GM19239 (cell line): ENCODE measurements around the gene F7.
"Not testable (repeated sequence)": the region's sequence is repeated elsewhere in the genome, so short reads cannot be mapped to it uniquely, and the experiment has no call there.

Experiments
- DNase-seq: peaks from one replicate; pipeline ENCODE4 v3.0.0; 2011; ENCODE audit warnings: low spot score; ENCODE audit not compliant: insufficient read length
- FAIRE-seq: peaks from 2 replicates; lab custom pipeline; 2011; peaks lifted over from hg19 to GRCh38; lab: Jason Lieb, UNC

F7 gene

DNA sequence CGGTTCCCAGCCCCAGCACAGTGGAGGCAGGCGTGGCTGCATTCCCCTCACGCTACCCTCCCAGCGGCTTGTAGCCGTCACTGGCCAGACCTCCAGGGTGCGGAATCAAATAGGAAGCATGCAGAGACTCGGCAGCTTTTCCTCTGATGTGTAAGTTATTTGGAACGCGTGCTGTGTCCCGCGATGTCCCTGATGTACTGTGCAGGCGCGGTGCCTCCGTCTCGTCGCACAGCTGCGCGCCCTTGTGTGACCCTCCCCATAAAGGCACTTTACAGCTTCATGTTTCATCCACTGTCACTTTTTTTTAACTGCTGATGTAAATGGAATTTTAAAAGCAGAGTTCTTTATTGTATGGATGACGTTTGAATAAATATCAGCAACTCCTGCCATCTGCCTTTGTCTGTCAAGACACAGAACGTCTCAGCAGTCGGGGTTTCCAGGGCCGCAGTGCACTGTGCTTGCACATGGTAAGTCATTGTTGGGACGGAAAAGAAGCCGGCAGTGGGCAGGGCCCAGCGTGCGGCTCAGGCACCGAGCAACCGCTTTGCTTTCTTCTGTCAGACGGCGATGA, 7.3 kb upstream of the F7 start:
- DNase-seq = no peak
- no peak for FAIRE-seq

DNA sequence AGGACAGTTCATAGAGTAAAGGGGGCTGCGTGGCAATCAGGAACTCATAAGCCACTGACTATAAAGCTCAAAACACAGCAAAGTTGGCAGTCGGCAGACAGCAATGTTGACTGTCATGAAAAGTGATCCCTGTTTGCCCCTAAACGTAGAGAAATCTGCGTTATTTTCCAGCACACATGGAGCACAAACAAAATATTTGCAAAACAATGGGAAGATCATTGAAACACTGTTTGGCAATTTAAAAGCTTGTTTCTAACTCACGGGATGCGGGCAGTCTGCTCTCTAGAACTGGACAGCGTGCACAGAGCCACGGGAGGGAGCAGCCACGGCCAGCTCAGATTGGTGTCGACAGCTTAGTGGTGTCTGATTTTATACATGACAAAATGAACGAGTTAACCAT, 6.4 kb upstream of the F7 start:
- no peak for FAIRE-seq
- no peak for DNase-seq

DNA sequence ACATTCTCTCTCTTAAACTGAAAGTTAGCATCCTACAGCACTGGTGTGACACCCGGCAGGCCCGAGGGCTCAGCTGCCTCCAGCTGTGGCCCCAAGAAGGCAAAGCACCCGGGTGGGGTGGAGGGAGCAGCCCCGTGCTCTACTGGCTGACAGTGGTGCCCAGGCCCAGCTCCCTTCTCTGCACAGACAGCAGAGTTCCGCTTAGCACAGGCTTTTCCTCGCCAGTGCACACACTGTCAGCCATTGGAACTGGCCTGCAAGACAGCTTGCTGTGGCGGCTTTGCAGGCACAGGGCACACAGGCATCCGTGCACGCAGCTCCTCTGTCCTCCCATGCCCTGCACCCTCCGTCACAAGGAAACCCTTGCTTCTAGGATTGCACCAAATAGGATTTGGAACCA, 3.3 kb upstream of the F7 start:
- not testable (repeated sequence) for FAIRE-seq, DNase-seq

DNA sequence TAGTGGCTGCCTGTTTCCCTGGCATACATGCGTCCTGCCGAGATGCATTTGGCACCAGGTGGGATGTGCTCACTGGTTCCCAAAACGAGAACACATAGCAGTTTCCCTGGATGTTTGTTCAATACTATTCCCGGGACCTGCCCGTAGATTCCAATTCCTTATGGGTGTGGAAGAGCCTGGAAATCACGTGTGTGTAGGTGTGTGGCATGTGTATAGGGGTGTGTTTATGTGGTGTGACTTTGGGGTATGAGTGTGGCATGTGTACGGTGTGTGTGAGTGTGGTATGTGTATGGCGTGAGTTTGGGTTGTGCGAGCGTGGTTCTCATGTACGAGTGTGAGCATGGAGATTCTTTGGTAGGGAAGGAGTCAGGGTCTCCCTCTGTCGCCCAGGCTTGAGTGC, 2.9 kb upstream of the F7 start:
- no peak for DNase-seq
- no peak for FAIRE-seq

DNA sequence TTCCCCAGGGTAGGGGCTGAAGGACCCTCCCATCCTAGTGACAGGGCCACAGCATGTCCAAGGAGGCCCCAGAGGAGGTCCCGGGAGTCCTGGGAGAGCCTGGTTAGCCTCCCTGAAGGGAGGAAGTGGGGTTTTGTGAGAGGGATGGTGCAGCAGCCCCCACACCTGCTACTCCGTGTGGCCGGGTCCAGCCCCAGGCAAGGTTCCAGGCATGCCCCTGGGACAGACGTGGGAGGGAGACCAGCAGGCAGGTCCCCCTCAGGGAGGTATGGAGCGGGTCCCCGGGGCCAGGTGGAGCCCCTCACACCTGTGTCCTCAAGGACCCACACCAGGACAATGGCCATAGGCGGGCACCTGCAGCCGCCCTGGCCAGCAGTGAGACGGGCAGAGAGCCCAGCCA, 1.9 kb upstream of the F7 start:
- FAIRE-seq (no peak), DNase-seq (no peak)

DNA sequence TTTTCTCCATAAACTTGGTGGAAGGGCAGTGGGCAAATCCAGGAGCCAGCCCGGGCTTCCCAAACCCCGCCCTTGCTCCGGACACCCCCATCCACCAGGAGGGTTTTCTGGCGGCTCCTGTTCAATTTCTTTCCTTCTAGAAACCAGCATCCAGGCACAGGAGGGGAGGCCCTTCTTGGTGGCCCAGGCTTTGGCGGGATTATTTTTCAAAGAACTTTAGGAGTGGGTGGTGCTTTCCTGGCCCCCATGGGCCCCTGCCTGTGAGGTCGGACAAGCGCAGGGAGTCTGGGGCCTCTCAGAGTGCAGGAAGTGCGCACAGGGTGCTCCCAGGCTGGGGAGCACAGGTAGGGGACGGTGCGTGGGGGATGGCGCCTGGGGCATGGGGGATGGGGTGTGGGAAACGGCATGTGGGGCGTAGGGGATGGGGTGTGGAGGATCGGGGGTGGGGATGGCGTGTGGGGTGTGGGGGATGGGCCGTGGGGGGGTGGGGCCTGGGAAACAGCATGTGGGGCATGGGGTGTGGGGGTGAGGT, 396 bp downstream of the F7 start:
- DNase-seq (no peak), FAIRE-seq (no peak)

DNA sequence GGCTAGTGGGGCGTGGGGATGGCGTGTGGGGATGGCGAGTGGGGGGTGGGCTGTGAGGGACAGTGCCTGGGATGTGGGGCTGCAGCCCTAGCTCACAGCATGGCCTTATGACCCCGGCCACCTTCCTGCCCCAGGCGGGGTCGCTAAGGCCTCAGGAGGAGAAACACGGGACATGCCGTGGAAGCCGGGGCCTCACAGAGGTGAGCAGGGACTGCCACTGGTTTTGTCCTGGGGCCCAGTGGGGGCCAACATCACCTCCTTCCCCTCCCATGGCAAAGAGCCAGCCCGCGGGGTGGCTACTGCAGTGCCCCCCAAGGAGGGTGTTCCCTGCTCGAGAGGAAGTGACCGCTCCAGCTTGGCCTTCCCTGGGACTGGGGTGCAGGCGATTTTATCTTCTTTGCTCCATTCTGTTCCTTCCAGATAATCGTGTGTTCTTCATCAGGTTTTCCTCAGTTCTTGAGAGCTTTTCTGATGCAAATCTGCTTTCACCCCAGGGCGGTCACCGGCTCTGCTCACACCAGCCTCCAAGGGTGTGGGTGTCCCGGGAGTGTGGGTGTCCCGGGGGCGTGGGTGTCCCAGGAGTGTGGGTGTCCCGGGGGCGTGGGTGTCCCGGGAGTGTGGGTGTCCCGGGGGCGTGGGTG, 1.2 kb downstream of the F7 start:
- no peak for DNase-seq
- FAIRE-seq = no peak

DNA sequence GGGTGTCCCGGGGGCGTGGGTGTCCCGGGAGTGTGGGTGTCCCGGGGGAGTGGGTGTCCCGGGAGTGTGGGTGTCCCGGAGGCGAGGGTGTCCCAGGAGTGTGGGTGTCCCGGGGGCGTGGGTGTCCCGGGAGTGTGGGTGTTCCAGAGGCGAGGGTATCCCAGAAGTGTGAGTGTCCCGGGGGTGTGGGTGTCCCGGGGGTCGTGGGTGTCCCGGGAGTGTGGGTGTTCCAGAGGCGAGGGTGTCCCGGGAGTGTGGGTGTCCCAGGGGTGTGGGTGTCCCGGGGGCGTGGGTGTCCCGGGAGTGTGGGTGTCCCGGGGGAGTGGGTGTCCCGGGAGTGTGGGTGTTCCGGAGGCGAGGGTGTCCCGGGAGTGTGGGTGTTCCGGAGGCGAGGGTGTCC, 2.9 kb downstream of the F7 start:
- not testable (repeated sequence) for FAIRE-seq, DNase-seq

DNA sequence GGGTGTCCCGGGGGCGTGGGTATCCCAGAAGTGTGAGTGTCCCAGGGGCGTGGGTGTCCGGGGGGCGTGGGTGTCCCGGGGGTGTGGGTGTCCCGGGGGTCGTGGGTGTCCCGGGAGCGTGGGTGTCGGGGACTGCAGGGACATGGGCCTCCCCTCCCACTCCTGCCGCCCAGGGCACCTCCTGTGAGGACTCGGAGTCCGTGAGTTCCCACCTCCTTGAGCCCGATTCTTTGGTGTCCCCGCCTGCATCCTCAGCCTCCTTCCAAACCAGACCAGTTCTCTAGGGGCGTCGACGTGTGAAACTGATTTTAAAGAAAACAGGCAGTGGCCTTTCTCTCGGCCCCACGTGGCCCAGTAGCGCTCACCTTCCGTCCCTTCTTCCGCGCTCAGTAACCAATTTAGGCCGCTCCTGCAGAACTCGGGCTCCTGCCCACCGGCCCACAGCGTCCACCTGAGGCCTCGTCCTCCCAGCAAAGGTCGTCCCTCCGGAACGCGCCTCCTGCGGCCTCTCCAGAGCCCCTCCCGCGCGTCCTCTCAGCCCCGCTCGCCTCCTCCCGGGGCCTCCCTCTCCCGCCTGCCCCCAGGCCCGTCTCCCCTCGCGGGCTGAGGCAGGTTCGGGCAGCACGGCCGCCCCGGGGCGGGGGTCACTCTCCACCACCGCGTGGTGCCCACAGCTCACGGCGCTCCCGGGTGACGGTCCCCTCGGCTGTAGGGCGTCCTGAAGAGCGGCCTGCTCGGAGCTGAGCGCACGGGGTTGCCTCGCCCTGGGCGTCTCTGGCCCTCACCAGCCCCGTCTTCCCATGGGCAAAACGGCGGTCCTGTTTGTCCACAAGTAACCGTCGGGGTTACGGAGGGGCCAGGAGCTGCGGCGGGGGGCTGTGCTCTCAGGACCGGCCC, 3.8 kb downstream of the F7 start:
- no peak for FAIRE-seq
- DNase-seq = no peak

DNA sequence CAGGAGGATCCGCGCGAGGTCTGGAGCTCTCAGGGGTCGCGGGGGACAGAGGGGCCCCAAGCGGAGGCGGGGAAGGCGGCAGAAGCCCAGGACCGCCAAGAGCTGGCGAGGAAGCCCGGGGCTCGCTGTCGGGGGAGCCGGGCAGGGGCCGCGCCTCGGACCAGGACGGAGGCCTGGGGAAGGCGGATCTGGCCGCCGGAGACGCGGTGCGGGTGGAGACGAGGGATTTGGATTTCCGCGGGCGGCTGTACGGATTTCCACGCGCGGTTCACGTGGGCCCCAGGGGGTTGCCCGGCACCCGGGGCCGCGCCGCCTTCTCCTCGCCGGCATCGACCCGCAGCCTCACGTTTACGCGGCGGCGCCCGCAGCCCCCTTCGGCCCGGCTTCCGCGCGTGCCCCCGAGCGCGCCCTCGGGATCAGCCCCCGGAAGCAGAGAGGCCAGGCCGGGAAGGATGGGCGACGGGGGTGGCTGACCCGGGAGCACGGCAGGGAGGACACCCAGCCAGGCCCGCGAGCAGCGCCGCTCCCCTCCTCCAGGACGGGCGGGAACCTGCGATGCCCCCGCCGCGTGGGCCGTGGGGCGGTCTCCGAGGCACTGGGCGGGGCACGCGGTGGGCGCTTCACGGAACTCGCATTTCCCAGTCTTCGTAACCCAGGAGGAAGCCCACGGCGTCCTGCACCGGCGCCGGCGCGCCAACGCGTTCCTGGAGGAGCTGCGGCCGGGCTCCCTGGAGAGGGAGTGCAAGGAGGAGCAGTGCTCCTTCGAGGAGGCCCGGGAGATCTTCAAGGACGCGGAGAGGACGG, 4.7 kb downstream of the F7 start:
- no peak for DNase-seq
- FAIRE-seq = no peak

DNA sequence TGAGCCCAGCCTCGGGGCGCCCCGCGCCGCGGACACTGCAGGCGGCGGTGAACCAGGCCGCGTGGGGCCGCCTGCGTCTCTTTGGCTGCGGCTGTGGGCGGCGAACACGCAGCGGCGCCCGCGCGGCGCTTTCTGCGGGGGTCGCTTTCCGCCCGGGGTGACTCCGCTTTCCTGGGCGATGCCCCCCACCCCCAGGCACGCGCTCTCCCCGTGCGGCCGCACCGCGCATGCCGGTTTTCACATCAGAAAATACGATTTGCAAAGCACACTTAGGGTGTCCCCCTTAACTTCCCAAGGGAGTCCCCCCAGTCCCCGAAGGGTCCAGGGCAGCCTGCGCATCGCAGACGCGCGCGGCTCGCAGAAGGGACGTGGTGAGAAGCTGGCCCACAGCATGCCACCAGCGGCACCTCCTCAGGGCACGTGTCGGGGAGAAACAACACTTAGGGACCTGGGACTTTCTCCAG, 5.3 kb downstream of the F7 start:
- DNase-seq (no peak), FAIRE-seq (no peak)

DNA sequence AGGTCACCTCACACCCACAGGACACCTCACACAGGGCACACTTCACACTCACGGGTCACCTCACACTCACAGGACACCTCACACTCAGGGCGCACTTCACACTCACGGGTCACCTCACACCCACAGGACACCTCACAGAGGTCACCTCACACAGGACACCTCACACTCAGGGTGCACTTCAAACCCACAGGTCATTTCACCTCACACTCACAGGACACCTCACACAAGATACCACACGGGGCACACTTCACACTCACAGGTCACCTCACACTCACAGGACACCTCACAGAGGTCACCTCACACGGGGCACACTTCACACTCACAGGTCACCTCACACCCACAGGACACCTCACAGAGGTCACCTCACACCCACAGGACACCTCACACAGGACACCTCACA, 6.2 kb downstream of the F7 start:
- not testable (repeated sequence) for DNase-seq, FAIRE-seq

DNA sequence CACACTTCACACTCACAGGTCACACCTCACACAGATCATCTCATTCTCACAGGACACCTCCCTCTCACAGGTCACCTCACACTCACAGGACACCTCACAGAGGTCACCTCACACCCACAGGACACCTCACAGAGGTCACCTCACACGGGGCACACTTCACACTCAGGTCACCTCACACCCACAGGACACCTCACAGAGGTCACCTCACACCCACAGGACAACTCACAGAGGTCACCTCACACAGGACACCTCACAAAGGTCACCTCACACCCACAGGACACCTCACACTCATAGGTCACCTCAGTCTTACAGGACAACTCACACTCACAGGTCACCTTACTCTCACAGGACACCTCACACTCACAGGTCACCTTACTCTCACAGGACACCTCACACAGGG, 6.9 kb downstream of the F7 start:
- FAIRE-seq, DNase-seq: not testable (repeated sequence)

DNA sequence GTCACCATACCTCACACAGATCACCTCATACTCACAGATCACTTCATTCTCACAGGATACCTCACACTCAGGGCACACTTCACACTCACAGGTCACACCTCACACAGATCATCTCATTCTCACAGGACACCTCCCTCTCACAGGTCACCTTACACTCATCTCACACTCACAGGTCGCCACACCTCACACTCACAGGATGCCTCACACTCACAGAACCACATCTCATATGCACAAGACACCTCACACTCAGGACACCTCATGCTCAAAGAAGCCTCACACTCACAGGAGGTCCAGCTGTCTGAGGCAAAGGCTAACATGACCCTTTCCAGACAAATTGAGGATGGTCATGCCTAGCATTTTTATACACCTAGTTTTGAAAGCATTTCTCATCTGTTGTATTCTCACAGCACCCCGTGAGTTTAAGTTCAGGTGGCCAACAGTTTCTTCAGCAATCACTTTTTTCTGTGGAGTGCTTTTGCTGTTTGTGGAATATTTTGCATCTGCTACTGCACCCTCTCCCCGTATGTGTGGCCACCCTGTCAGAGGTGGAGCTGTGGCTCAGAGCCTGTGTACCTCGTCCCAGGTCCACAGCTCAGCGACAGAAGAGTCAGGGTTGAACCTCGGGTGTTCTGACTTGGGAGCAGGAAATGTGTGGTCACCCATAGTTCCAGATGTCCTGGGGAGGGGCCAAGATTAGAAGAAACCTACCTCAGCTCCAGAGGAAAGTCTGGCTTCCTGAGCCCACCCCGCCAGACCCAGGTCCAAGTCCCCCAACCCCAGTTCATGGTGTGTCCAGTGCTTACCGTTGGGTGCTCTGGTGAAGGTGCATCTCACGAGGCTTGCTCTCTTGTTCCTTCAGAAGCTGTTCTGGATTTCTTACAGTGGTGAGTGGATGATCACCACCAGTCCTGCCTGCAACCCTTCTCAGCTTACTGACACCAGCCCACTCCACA, 7.6 kb downstream of the F7 start:
- no peak for FAIRE-seq

DNA sequence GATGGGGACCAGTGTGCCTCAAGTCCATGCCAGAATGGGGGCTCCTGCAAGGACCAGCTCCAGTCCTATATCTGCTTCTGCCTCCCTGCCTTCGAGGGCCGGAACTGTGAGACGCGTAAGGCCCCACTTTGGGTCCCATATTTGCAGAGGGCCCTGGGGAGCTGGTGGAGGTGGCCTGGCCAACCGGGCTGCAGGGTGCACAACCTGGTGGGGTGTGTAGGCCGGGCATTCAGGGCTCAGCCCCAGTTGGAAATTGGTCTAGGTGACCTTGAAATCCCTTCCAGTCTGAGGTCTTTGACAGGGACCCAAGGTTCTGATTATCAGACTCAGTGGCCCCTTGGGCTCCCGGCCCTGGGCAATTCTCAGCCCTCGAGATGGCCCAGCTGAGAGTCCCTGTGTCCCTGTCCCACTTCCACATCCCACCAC, 8.3 kb downstream of the F7 start:
- DNase-seq (no peak), FAIRE-seq (no peak)

More for the DNA sequence above, 7.6 kb downstream of the F7 start:
- DNase-seq = no peak

DNA sequence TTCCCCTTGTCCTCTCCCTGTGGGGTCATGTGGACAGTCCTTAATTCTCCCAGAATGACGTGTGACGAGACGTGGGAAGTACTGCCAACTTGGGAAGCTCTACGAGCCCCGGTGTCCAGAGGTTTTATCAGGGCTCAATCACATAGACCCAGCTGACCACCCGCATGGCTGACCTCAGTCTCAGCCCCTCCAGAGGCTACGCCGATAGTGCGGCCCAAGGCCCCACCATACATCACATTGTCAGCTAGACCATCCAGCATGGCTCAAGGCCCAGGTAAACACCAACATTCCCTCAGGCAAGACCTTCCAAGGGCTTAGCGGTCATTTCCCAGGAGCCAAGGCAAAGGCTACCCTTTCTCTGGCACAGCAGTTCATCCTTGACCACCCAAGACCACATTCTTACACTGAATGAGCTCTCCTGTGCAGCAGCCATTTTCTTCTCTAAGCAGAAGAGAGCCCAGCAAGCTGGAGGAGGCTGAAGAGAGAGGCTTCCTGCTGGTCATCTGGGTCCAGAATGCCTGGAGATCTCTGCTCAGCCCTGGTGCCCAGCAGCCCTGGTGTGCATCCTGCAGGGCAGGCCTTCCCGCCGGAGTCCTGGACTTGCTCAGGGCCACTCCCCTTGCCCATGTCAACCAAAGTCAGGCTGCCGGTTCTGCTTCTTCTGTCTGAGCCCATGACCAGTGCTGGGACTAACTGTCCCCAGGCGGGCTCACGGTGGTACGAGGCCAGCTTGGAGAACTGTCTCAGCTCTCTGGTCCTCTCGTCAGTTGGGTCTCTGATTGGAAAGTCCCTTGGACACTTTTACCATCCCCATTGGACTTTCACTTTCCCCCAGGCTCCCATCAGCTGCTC, 9.1 kb downstream of the F7 start:
- FAIRE-seq (no peak), DNase-seq (no peak)

DNA sequence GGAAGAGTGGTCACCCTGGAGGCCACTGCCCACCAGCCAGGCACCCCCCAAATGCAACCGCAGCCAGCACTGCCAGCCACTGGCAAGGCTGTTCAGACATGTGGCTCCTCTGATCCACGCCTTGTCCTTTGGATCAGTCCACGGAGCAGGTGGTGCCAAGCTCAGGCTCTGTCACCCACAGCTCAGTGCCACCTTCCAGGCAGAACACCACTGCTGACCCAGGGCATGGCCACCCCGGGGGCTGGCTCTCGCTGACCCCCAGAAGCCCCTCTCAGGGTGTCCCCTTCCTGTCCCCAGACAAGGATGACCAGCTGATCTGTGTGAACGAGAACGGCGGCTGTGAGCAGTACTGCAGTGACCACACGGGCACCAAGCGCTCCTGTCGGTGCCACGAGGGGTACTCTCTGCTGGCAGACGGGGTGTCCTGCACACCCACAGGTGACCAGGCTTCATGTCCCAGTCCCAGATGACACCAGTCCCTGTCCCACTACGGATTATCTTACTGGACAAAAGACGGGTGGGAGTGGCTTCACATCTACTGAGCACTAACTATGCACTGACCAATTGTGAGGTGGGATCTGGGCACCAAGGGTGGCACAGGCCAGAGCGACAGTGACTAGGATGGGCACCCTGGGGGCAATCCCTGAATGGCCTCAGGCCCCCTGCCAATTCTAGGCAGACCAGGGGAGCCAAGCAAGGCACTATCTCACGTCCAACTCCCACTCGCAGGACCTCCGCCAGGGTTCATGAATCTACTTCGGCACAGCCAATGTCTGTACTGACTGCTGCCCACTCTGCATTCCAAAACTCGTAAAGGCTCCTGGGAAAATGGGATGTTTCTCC, 10.0 kb downstream of the F7 start:
- DNase-seq = no peak
- no peak for FAIRE-seq
